HG03039 (cell line): Measurements from ENCODE around the gene DMAC1.

Experiments
- ATAC-seq: cut with Tn5 transposase; IDR thresholded peaks from one replicate; pipeline ENCODE4 v1.9.1; 2021; ENCODE audit warnings: mild to moderate bottlenecking, moderate library complexity; ENCODE audit not compliant: unreplicated experiment

The DMAC1 gene

GRCh38 chr9:7799234-7799943, at the start of gene DMAC1:
Gene DMAC1 (minus strand): TSS chr9:7799778. CDS start chr9:7799734, 44 bp downstream.
- peak; percentile 90 for ATAC-seq

- ATAC-seq, result no peak
Measured at GRCh38 chr9:7849362-7849761, 49.8 kb upstream of the DMAC1 start.

GRCh38 chr9:7848498-7848897, 48.9 kb upstream of the DMAC1 start:
- ATAC-seq, result no peak

- no peak for ATAC-seq
Measured at GRCh38 chr9:7844242-7844641, 44.7 kb upstream of the DMAC1 start.

GRCh38 chr9:7841831-7842230, 42.3 kb upstream of the DMAC1 start:
- ATAC-seq, result no peak

GRCh38 chr9:7834531-7834930, 35.0 kb upstream of the DMAC1 start:
- ATAC-seq, result no peak

- ATAC-seq, result no peak
Measured at GRCh38 chr9:7828334-7828733, 28.8 kb upstream of the DMAC1 start.

- ATAC-seq, result no peak
Measured at GRCh38 chr9:7827792-7828191, 28.2 kb upstream of the DMAC1 start.

GRCh38 chr9:7827056-7827455, 27.5 kb upstream of the DMAC1 start:
- no peak for ATAC-seq

GRCh38 chr9:7823651-7824050, 24.1 kb upstream of the DMAC1 start:
- no peak for ATAC-seq

- no peak for ATAC-seq
Measured at GRCh38 chr9:7819984-7820383, 20.4 kb upstream of the DMAC1 start.

GRCh38 chr9:7816021-7816420, 16.4 kb upstream of the DMAC1 start:
- no peak for ATAC-seq

- no peak for ATAC-seq
Measured at GRCh38 chr9:7813030-7813429, 13.5 kb upstream of the DMAC1 start.

- no peak for ATAC-seq
Measured at GRCh38 chr9:7811677-7812076, 12.1 kb upstream of the DMAC1 start.

- no peak for ATAC-seq
Measured at GRCh38 chr9:7802666-7803065, 3.1 kb upstream of the DMAC1 start.

GRCh38 chr9:7799944-7800285, 337 bp upstream of the DMAC1 start:
- ATAC-seq, result peak; percentile 18

- no peak for ATAC-seq
Measured at GRCh38 chr9:7794196-7794595, 5.4 kb downstream of the DMAC1 start.

GRCh38 chr9:7791394-7791793, 8.2 kb downstream of the DMAC1 start:
- no peak for ATAC-seq

GRCh38 chr9:7790819-7791182, 8.8 kb downstream of the DMAC1 start:
- no peak for ATAC-seq

GRCh38 chr9:7790022-7790818, 9.4 kb downstream of the DMAC1 start:
- no peak for ATAC-seq

GRCh38 chr9:7788772-7789171, 10.8 kb downstream of the DMAC1 start:
- ATAC-seq, result no peak

- ATAC-seq, result no peak
Measured at GRCh38 chr9:7785813-7786212, 13.8 kb downstream of the DMAC1 start.

GRCh38 chr9:7784472-7784871, 15.1 kb downstream of the DMAC1 start:
- no peak for ATAC-seq
